GM21576 (cell line): ENCODE data around the gene SCGB1A1.

Source experiments
- ATAC-seq: cut with Tn5 transposase; IDR thresholded peaks from one replicate; pipeline ENCODE4 v1.9.1; 2021; ENCODE audit warnings: mild to moderate bottlenecking, moderate library complexity; ENCODE audit not compliant: unreplicated experiment

The SCGB1A1 gene

DNA sequence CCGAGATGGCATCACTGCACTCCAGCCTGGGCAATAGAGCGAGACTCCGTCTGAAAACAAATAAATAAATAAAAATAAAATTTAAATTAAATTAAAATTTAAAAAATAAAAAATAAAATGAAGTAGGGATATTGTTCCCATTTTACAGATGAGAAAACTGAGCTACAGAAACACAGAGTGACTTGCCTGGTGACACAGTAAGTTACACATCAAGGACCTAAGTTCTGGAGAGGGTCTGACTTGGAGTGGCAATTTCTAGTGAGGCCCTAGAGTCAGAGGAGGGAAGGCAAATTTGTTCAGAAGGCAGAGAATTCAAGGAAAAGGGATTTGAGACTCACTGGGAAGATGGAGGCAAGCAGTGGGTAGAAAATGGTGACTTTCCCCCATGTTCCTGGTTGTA, 2.0 kb downstream of the SCGB1A1 start:
- no peak for ATAC-seq

DNA sequence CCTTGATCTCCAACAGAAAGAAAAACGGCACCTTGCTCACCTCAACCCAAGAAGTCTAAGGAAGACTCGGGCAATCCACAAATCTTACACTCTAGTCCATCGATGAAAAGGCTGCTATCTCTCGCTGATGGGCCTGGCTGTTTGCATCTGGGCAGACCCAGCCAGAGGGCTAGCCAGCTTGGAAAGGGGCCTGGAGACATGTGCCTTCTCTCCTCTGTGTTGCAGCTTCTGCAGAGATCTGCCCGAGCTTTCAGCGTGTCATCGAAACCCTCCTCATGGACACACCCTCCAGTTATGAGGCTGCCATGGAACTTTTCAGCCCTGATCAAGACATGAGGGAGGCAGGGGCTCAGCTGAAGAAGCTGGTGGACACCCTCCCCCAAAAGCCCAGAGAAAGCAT, 3.2 kb downstream of the SCGB1A1 start:
- ATAC-seq: no peak

DNA sequence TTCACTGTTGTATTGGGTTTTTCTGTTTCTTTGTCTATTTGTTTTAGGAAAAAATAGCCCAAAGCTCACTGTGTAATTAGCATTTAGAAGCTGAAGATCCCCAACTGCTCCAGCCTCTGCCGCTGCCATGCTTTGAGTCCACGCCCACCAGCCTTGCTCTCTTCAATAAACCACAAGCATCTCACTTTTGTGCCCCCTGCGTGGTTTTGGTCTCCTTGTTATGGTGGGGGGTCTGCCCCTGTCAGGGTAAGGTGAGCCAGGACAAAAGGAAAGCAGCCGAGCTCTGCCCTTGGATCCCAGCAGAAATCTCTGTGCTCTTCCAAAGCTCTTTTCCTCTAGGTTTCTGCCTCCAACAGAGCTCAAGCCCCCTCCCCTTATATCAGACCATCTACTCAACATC, 4.2 kb downstream of the SCGB1A1 start:
- ATAC-seq: no peak

DNA sequence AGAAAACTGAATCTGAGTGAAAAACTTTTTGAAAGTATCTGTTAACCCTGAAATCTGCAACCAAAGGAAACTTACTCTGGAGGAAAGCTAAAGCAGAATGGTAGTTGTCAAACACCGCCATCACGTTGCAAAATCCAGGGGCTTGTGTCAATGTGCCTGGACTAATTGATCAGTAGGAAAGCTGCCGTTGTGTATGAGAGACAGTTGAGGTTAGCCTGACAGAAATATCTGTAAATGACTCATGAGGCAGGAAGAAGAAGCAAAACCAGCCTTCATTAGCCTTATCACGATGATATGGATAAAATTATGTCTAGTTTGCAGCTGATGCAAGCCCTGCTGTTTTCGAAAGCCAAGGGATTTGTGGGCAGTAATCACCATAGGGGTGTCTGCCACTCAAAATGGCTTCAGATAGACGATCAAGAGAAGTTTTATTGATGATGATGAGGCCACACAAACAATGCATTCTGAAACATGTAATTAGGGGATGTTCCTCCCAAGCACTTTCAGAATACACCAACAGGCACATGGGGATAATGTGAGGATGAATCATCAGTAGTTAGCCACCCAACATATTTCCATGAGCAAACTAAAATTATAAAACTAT, 8.9 kb downstream of the SCGB1A1 start:
- no peak for ATAC-seq

DNA sequence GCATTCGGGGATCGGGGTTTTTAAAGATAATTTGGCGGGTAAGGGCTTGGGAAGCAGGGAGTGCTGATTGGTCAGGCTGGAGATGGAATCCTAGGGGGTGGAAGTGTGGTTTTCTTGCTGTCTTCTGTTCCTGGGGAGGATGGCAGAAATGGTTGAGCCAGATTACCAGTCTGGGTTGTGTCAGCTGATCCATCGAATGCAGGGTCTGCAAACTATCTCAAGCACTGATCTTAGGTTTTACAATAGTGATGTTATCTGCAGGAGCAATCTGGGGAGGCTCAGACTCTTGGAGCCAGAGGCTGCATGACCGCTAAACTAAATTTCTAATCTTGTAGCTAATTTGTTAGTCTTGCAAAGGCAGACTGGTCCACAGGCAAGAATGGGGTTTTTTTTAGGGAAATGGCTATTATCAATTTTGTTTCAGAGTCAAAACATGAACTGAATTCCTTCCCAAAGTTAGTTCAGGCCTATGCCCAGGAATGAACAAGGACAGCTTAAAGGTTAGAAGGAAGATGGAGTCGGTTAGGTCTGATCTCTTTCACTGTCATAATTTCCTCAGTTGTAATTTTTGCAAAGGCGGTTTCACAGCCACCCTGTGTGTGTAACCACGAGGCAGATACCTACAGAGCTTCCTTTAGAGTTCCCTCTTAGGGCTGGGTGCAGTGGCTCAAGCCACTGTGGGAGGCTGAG, 10.2 kb downstream of the SCGB1A1 start:
- ATAC-seq: no peak

DNA sequence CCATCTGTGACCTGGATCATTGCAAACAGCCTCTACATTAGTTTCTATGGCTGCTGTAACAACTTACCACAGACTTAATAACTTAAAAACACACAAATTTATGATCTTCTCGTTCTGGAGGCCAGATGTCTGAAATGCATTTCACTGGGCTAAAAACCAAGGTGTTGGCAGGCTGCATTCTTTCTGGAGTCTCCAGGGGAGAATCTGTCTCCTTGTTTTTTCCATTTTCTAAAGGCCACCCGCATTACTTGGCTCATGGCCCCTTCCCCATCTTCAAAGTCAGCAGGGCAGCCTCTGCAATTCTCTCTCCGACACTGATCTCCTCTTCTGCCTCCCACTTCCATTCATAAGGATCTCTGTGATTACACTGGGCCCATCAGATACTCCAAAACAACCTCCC, 11.6 kb downstream of the SCGB1A1 start:
- ATAC-seq: no peak

DNA sequence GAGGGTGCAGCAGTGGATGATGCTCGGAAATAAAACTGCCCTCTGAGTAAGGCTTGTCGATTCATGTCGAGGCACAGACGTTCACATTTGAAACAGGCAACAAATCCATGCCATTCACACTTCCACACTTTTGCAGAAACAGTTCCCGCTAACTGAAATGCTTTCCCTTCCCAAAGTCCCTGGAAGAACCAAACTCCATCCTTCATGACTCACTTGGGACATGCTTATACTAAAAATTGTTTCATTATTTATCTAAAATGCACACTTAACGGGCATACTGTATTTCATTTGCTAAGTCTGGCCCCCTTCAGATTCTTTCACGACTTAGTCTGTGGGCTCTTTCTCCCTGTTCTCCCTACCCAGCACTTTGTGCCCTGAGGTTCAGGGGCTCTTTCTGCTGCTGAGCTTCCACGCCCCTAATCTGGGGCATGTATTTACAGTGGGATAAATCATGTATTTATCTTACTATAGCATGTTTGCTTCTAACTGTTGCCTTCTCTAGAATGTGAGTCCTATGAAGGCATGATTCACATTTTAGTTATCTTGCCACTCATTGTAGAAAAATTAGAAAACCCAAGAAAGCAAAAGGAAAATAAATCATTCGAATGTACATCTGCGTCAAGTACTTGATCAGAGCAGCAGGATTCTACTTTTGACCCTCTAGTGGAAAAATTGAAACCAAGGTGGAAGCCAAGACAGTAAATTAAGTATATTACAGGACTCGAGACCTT, 12.5 kb downstream of the SCGB1A1 start:
- no peak for ATAC-seq

DNA sequence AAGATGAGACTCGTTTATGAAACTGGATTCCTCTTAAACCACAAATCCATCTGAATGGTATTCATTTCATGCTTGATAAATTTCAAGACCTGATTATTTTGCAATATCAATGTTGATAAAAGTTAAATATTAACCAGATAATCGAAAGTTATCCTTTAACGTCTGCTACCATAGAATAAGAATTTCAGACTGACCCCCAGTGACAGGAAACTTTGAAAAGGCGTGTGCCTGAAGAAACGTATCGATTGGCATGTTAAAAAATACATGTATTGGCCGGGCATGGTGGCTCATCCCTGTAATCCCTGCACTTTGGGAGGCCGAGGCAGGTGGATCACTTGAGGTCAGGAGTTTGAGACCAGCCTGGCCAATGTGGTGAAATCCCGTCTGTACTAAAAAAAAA, 13.9 kb downstream of the SCGB1A1 start:
- ATAC-seq: no peak

DNA sequence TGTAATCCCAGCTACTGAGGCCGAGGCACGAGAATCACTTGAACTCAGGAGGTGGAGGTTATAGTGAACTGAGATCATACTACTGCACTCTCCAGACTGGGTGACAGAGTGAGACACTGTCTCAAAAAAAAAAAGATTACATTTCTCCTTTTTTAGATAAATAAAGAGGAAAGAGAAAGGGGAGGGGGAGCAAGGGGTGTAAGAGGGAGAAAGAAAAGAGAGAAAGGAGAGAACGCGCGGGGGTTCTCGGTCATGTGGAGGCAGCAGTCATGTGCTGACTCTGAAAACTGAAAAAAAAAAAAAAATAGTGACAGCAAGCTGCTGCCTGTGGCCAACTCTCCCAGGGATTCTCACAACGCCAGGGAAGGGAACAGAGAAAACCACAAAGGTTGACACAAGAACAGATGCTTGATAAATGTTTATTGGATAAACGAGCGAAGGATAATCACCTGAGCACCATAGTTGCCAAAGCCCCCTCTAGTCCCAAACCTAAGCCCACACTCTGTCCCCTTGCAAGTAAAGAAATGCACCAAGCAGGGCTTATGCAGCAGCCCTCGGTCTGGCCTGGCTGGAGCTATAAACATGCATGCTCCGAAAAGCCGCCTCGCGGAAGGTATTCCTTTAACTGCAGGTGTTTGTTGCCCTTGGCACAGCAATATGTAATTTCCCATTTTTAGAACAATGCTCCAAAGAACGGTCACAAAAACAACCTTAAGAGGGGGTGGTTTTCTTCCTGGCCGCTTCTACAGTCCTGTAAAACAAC, 14.5 kb downstream of the SCGB1A1 start:
- ATAC-seq: no peak

DNA sequence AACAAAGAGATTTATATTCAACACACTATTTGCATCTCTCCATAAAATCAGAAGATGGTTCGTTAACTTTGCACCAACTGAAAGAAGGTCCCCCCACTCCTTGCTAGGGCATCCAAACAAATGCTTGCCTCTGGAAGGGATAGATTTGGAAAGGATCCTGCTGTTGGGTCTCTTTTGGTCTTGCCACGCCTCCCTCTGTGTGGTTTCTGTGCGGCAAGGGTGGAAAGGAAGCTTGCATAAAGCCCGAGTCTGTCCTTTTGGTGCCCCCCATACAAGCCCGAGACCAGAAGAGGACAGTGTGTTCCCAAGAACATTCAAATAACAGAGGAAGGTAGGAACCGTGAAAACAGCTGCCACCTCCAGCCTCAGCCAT, 15.1 kb downstream of the SCGB1A1 start:
- no peak for ATAC-seq

DNA sequence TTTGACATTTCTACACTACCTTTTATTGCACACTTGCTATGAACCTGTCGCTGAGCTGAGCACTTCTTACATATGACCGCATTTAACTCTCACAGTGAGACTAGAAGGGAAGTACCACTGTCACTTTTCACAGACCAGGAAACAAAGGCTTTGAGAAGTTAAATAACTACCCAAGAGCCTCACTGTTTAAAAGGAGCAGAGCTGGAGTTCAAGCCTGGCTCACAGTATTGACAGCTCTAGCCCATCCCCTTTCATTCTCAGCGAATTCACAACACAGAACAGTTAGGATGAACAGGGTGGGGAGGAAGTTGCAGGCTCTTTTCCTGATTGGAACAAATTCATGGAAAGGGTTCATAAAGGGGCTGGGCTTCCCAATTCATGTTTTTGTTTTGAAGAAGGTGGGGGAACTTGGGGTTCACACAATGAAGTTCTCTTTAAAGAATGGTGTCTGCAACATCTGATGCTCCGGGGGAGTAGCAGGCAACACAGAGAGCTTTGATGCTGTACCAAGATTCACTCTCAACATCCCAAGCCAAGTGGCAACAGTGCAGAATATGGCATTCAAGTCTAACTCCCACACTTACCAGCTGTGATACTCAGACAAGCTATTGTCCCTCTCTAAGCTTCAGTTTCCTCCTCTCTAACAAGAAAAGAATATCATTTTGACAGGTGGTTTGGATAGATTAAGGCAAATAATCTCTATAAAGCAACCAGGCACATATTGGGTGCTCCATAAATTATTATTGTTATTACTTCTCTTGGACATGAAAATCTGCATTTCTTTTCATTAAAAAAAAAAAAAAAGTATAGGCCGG, 17.2 kb downstream of the SCGB1A1 start:
- no peak for ATAC-seq

DNA sequence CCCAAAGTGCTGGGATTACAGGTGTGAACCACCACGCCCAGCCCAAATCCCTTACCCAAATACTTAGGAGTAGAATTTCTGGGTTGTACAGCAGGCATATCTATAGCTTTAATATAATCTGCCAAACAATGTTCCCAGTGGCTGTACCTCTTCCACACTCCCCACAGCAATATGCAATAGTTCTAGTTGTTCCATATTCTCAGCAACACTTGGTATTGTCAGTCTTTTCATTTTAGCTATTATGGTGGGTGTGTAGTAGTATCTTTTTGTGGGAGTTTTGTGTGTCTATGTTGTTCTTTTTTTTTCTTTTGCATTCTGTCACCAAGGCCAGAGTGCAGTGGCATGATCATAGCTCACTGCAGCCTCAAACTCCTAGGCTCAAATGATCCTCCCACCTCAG, 18.8 kb downstream of the SCGB1A1 start:
- ATAC-seq: no peak

DNA sequence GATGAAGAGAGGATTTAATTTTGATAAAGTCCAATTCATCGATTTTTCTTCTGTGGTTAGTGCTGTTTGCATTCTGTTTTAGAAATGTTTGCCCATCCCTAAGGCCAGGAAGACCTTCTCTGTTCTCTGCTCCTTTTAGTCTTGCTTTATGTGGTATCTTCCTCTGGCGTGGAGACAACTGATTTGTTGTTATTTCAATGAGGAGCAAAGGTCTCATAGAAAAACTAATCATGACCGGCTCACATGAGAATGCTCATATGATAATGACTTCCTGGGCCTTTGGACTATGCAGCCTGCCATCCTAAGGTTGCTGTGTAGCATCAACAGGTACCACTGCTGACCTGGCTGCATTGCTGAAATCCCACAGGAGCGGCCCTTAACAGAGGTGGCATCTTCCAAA, 19.8 kb downstream of the SCGB1A1 start:
- ATAC-seq: no peak

DNA sequence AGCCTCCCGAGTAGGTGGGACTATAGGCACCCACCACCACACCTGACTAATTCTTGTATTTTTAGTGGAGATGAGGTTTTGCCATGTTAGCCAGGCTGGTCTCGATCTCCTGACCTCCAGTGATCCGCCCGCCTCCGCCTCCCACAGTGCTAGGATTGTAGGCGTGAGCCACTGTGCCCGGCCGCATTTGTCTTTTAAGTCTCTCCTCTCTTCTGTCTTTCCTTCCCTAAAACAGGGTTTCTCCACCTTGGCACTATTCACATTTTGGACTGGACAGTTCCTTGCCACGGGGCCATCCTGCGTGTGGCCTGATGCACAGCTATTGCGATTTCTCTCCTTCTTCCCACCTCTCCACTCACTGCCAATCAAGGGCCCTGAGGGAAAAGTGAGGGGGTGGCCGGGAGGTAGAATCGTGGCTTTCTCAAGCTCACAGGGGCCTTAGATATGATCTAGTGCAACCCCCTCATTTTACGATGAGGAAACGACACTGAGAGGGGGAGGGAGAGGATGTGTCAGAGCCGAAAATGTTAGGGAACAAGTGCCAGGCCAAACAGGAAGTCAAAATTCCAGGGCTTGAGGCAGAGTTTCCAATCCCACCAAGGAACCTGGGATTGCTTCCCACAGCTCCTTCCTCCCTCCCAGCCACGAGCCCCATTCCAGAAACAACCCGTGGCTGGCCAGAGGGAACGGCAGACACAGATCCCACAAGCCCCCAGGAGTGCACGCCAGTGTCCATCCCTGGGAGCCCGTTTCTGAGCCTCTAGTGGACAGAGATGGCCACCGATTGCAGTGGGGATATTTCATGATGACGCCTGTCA, 21.2 kb downstream of the SCGB1A1 start:
- ATAC-seq: no peak

DNA sequence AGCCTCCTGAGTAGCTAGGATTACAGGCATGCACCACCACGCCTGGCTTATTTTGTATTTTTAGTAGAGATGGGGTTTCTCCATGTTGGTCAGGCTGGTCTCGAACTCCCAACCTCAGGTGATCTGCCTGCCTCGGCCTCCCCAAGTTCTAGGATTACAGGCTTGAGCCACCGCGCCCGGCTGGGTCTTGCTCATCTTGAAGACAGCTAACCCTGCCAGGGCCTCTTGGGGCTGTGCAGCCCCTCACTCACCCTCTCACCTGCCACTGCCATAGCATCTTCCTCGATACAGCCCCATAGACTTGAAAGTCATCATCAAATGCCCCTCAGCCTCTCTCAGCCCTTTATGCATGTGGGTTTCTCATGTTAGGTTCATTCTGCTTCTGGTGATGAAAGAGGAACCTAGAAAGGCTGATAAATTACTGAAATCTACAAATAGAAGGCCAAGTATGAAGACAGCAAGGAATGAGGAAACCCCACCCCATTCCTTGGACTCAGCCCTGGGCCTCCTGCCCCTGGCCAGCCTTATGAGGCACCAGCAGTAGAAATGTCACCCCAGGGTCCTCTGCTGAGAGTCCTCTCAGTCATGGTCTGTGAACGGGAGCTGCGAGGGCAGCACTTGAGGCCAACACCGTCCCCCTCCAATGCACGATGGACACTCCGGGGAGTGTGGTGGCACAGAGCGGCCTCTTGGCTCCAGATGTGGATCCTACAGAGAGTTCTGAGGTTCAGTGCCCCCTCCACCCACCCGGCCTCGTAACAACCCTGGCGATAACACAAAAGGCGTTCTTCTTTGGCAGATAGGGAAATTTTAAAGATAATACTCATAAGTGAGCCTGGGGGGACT, 24.8 kb downstream of the SCGB1A1 start:
- no peak for ATAC-seq

DNA sequence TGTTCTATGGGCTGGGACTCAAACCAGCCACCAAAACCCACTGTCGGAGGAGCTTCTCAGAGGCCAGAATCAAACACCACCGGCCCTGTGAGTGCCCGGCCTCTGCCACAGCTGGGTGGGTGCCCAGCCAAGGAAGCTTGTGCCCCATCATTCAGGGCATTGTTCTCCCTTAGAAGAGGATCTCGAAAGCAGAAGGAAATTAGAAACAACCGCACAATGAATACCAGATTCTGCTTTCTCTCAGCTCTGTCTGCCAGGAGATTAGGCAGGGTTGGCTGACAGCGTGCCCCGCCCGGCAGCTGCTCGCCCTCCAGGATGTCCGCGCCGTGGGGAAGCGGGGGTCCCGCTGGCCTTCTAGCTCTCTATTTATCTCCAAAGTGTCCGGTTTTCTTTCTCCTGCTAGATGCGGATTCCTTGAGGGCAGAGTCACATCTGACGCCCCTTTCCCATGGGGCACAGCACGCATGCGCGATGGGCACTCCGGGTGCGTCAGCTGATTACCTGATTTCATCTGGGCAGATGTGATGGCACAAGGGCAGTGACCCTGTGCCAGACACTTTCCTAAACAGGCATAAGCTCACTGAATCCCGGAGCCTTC, 25.5 kb downstream of the SCGB1A1 start:
- no peak for ATAC-seq

DNA sequence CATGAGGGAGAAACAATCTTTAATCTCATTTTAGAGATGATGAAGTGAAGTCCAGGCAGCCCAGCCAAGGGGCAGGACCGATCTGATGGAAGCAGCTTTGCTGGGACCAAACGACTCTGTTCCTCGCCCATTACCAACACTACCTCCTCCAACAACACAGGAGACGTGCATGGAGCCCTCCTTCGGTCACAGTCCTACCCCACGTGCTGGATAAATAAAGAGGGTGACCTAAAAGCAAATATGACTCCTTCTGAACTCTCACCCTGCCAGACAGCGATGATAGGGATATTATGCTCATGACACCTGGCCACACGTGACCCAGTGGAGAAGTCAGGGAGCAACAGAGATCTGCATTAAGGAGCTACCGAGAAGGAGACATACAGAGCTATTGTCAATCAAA, 26.0 kb downstream of the SCGB1A1 start:
- no peak for ATAC-seq

DNA sequence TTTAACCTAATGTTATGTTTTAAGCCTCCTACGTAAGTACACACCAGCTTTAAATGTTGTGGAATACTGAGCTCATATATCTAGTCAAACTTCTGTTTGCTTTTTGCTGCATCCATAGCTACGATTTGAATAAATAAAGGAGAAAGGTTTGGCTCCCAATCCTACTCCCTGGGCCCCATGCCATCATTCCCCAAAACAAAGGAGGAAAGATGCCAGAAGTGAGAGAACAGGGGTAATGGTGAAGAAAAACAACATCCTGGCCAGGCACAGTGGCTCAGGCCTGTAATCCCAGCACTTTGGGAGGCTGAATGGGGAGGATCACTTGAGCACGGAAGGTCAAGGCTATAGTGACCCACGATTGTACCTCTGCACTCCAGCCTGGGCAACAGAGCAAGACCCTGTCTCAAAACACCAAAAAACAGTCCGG, 26.5 kb downstream of the SCGB1A1 start:
- ATAC-seq: no peak

DNA sequence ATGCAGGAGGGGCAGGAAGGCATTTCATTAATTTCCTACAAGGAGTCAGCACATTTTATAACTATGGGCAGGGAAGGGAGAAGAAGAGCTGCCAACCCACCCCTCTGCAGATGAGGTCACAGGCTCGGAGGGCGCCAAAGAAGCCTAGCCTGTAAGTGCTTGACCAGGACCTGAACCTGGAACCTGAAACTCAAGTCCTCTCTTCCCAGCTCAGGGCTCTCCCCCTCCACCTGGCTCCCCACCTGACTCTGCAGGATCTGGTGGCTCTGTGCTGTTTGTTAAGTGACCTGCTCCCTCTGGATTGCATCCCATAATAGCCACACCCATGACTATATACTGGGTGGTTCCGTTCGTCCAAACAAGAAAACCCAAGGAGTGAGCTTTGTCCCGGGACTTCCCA, 27.3 kb downstream of the SCGB1A1 start:
- ATAC-seq: no peak
